SU-DHL-6 (cell line): ENCODE measurements around the gene PRKN.

Experiments used
- EZH2phosphoT487 ChIP-seq: fragments of 200-600 bp; sonication (generic), shearing (Covaris generic); conservative IDR thresholded peaks from 2 replicates; pipeline ENCODE4 v1.6.1; 2018; ENCODE audit warnings: mild to moderate bottlenecking, antibody characterized with exemption, low read length, moderate library complexity, mixed read lengths
- TF ChIP-seq, protein P1 (sequence below): fragments of 200-600 bp; sonication (generic); IDR thresholded peaks from one replicate; pipeline ENCODE4 v1.5.1; 2017; ENCODE audit warnings: antibody characterized with exemption, mild to moderate bottlenecking, low read length, moderate library complexity; ENCODE audit not compliant: insufficient read depth, poor library complexity, severe bottlenecking

DNA sequence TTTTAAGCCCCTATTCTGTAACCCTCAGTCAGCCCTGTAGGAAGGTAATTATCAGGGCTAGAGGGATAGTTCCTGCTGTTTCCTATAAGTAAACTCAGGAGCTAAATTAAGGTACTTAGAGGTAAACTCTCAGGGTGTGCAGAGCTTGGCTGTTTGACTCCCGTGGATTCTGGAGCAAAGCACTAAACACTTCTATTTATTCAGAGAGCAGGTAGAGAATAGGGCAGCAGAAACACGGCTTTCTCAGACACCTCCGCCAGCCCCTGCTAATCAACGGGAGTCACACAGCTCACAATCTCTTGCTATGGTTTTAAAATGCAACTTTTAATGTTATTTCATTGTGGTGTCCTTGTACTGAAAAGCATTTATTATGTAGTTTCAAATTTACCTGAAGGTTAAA, 21.8 kb downstream of the PRKN start:
- TF ChIP-seq, protein P1, sequence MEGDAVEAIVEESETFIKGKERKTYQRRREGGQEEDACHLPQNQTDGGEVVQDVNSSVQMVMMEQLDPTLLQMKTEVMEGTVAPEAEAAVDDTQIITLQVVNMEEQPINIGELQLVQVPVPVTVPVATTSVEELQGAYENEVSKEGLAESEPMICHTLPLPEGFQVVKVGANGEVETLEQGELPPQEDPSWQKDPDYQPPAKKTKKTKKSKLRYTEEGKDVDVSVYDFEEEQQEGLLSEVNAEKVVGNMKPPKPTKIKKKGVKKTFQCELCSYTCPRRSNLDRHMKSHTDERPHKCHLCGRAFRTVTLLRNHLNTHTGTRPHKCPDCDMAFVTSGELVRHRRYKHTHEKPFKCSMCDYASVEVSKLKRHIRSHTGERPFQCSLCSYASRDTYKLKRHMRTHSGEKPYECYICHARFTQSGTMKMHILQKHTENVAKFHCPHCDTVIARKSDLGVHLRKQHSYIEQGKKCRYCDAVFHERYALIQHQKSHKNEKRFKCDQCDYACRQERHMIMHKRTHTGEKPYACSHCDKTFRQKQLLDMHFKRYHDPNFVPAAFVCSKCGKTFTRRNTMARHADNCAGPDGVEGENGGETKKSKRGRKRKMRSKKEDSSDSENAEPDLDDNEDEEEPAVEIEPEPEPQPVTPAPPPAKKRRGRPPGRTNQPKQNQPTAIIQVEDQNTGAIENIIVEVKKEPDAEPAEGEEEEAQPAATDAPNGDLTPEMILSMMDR, result no peak
- no peak for TF ChIP-seq EZH2phosphoT487
